GM21786 (cell line): Measurements from ENCODE around the gene KDM4C.
A peak's percentile ranks its signal among the peaks of the same experiment; 100 is the strongest.

Experiments
- ATAC-seq: cut with Tn5 transposase; IDR thresholded peaks from one replicate; pipeline ENCODE4 v1.9.1; 2021; ENCODE audit not compliant: unreplicated experiment

Gene KDM4C

DNA sequence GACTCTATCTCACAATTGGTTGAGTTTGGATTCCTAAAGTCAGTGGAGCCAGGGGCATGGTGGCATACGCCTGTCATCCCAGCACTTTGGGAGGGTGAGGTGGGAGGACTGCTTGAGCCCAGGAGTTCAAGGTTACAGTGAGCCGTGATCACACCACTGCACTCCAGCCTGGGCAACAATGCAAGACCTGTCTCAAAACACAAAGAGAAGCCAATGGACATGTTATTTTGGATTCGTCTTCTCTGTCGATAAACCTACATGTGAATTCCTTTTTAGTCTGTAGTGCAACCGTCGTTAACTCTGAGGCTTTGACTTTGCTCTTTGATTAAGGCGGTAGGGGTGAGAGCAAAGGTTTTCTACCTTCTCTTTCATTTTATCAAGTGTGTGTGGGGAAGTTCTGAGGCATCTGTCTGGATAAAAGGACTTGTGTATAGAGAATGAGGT lies 142.7 kb downstream of the KDM4C start:
- ATAC-seq, result no peak

DNA sequence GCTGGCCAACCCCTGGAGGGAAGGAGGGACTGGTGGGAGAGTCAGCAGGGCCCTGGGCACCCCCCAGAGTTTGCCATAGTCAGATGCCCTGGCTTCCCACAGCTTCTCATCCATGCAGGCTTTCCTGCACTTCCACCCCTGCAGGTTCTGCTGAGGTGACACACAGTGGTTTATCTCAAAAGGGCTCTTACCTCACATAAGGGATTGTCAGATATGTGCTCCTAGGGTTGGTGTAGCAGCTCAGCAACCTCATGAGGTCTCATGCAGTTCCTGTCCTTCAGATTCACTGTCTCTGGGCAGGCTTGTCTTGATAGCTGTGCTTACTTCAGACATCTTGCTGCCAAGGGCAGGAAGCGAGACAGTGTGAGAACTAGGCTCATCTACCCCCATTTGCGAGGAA lies 143.4 kb downstream of the KDM4C start:
- ATAC-seq, result no peak

DNA sequence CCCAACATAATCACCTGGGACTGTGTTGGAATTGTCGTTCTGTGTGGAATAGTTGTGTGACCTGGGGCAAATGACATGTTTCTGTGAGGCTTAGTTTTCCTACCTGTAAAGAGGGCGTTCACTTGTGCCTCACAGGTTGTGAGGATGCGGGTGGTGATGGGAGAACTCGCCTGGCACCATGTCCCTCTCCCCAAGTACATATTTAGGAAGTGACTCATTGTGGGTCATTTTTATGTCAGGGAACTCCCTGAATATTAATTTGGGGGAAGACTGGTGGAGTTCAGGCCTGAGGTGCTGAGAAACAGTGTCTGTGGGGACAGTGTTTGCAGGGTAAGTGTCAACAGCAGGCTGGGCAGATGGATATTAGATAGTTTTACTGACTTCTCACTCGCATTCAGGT lies 144.7 kb downstream of the KDM4C start:
- no peak for ATAC-seq

DNA sequence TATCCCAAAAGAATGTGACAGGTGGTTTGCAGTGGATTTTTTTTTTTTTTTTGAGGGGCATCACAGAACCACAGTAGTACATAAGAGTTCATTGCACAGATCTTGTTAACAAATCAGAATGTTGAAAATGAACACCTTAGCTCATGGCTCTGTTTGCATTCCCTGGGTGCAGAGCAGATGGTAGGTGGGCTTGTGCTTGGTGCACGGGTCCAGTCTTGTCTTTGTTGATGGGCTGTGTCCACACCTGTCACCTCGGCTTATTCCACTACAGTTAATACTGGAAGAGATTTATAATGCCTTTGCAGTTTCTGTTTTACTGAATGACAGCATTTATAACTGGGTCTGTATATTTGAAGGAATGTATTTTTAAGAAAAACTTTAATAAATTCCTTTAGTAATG lies 146.6 kb downstream of the KDM4C start:
- no peak for ATAC-seq

DNA sequence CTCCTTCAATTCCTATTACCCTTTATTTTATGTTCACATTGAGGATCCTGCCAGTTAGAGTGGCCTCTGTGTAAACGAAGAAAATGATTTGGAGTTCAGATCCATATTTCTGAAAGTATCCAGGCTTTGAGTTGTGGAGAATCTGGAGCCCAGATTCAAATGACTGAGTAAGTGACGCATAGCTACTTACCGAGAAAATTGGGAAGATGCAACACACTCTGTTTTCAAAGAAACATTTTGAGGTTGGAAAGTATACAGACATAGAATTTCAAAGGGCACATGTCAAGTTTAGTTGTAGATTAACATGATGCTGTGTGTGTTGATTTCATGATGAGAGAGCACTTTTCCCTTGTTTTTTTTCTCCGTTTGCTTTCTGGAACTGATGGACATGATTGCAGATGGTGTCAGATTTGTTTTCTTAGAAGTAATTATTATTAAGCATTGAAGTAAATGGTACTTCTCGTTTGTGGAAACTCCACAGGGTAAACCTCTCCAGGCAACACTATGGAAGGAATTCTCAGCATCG lies 148.1 kb downstream of the KDM4C start:
- ATAC-seq, result no peak

DNA sequence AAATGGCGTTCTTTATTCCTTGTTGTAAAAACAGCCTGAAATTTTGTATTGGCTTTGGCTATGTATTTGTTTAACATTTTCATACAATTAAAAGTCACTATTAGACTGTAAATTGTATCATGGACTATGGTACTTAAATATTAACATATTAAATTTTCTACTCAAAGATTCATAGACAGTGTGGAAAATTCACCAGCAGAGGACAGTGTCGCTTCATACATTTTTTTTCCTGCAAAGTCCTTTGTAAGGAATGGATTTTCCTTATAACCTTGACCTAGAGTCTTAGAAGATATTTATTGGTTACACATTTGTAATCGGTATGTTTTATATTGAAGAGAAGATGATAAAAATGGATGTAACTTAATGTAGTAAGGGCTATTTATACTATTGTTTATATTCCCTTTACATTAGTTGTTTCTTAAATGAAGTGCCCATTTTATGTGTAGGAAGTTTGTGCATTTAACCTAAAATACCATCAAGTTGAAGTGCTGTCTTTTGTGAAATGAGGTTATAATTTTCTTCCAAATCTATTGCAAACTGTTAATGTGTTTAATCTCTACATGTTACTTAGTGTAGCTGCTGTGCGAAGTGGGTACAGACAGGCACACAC lies 150.1 kb downstream of the KDM4C start:
- ATAC-seq, result no peak

DNA sequence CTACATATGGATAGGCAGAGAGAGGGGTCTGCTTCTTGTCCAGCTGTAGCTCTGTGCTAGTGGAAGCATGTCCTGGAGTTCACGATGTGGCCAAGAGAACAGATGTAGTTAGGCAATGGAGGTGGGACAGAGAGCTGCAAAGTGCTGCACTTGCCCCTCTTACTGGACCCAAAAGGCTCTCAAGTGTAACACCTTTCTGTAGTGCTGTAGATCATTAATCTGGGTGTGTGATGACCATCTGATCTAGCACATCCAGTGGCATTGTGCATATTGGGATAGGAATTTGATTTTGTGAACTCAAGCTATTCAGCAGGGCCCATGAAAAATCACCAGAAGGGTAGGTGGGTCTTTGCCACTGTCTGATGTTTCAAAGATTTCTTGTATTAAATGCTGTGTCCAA lies 151.4 kb downstream of the KDM4C start:
- no peak for ATAC-seq

DNA sequence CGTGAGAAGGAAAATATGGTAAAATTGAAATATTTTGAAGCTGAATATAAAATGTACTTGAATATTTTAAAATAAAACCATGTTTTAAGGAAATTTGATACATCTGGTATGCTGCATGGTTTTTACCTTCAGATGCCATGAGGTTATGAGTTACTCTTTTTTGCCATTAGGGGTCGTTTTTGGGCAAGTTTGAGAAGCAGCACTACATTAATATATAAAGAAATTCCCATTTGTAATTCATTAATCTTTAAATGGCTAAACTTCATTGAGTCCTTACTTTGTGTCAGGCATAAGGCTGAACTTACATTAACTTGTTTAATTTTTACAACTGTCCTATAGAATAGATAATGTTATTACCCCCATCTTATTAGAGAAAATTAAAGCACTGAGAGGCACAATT lies 152.3 kb downstream of the KDM4C start:
- ATAC-seq, result no peak

DNA sequence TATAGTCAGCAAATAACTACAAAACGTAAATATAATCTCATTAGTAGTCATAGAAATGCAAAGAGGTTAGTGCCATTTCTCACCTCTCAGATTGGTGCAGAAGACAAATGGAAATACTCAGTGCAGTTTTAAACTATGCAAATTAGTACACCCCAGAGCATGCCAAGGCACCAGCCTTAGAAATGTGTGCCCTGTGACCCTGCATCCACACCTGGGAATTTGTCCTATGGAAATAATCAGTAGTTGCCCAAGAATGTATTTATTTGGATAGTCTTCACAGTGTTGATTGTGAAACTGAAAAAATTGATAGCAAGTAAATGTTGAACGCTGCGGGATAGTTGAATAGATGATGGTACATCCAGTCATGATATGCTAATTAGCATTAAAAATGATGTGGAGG lies 152.7 kb downstream of the KDM4C start:
- no peak for ATAC-seq

DNA sequence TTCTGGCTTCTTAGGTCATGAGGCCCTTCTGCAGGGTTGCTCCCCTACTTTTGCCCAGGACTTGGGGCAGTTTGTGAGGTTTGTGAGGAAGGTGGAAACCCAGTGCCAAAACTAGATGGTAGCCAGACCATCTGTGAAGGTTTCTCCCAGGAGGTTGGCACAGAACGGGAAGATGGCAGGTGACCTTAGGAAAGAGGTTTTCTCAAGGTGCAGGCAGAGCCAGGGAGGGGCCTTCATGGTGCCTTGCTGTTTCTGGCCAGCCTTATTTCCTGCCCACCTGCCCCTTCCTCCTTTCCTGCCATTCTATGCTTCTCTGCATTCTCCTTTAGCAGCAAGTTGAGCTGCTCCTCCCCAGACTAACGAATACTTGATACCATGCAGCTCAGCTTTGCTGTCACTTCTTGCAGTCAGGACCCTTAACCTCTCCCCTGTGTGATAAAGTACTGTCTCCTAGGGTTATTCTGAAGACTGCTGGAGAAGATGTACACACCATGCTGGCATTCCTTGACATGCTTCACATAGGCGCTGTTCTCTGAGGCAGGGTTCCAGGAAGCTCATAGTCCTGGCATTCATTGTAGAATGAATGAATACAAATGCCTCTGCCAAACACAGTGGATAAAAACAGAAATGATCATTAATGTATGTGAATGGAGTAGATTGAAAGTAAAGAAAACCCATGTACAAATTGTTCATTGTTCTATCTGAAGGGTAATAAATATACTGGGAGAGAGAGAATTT lies 154.3 kb downstream of the KDM4C start:
- ATAC-seq, result no peak

DNA sequence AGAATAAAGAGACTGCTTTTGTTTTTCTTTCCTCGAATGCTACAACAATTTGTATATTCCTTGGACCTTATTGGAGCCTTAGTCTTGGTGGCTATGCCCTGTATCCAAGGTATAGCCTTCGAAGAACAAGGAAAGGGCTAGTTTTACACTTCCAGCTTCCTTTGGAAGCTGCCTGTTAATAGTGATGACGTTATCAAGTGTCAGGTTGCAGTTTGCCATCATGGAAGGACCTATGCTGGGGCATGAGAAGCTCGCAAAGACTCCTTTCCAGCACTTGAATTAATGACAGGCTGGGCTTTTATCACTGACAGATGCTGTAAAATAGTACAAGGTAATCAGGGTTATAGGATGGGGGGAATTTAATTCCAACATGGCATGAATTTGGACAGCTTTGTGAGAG lies 157.9 kb downstream of the KDM4C start:
- no peak for ATAC-seq

DNA sequence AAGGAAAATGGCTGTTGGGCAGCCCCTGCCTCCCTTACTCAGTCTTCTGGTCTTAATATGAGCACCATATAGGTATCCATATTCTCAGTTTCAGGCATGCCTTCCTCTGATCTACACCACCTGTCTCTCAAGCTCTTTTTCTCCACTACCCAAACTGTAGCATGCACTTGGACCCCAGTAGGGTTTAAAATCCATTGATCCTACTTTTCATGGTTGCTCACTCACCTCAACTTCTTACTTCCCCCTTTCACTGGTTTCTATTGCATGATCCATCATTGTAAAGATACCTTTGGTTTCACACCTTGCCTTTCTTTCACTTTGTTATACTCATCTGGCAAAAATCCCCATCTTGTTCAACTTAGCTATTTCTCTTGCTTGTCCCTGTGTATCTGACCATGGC lies 159.4 kb downstream of the KDM4C start:
- peak; percentile 94 for ATAC-seq

DNA sequence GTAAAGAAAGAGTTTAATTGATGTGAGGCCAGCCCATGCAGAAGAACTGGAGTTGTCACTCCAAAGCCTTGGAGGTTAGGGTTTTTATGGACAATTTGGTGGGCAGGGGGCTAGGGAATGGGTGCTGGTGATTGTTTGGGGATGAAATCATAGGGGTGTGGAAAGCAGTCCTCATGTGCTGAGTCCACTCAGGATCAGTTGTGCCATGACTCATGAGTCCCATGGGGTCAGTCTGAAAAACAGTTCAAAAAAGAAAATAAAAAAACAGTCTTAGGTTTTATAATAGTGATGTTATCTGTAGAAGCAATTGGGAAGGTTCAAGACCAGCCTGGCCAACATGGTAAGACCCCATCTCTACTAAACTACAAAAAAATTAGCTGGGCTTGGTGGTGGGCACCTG lies 162.3 kb downstream of the KDM4C start:
- ATAC-seq, result no peak

DNA sequence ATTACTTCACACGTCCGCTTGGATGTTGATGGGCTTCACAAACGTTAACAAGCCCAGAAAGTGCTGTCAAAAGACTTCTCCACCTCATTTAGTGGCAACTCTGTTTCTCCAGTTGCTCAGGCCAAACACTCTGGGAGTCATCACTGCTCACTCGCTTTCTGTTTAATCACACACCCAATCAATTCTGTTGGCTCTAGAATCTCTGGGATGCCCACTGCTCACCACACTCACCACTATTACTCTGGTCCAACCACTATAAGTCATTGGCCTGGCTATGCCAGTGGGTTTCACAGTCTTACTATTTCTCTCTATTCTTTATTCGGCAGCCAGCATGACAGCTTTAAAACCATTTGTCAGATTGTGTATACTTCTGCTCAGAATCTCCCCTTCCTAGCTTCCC lies 163.5 kb downstream of the KDM4C start:
- ATAC-seq, result no peak

DNA sequence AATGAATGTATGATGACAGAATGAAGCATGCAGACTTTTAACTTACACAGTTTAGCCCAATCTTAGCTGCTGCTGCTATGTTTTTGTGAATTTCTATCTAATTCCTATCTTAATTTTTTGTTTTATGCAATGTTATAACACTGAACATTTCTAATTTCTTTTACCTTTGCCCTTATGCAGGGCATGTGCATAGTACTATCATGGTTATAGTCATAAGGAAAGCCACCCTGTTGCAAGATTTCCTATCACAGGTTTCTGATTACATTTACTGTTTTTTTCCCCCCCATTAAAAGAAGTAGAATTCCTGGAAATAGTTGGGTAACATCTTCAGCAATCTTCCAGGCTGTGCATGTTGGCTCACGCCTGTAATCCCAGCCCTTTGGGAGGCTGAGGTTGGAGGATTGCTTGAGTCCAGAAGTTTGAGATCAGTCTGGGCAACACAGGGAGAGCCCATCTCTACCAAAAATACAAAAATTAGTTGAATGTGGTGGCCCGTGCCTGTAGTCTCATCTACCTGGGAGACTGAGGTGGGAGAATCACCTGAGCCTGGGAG lies 164.4 kb downstream of the KDM4C start:
- ATAC-seq, result no peak

DNA sequence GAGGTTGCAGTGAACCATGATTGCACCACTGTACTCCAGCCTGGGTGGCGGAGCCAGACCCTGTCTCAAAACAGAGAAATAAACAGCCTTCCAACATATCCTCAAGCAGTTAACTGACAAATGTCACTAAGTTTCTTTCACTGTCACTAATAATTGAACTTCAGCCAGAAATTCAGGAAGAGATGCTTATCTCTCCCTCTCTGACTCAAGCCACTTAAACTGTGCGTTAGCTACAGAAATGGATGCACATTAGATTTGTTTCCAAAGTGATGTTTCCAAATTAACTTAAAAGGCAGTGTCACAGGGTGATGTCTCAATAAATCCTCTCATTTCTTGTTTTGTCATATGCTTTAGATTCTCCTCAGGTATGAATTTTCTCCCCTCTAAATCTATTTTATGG lies 164.9 kb downstream of the KDM4C start:
- ATAC-seq, result no peak

DNA sequence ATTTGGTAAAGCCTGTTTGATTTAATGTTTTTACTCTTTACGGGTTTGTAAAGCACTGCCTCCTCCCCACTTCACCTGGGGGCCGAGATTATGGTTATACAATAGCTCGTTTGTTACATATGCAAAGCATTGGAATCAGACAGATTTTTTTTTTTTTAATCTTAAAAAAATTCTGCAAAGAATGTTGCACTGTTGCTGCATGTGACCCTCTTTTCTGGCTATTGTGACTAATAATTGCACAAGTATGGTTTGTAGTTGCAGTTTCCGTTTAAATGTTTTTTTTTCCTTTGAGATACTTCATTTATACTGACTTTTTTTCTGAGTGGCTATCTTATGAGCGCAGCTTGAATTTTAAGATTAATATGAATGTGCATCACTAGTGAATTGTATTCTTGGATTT lies 165.3 kb downstream of the KDM4C start:
- ATAC-seq, result no peak

DNA sequence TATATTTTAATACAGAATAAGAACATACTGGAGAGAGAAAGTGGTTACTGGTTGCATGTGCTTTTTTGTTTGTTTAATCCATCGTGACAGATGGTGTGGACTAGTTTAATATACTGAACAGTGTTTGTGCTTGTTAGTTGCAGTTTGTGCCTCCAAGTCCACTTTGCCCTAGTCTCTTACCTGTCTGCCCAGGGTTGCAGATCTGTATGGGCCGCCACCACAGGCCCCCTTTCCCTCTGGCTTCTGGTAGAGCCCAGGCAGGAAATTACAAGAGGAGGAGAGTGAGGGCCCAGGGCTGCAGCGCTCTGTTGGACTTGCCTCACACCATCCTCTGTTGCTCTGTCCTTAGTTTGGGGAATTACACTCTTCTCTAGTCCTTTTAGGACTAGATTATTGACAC lies 166.4 kb downstream of the KDM4C start:
- no peak for ATAC-seq

DNA sequence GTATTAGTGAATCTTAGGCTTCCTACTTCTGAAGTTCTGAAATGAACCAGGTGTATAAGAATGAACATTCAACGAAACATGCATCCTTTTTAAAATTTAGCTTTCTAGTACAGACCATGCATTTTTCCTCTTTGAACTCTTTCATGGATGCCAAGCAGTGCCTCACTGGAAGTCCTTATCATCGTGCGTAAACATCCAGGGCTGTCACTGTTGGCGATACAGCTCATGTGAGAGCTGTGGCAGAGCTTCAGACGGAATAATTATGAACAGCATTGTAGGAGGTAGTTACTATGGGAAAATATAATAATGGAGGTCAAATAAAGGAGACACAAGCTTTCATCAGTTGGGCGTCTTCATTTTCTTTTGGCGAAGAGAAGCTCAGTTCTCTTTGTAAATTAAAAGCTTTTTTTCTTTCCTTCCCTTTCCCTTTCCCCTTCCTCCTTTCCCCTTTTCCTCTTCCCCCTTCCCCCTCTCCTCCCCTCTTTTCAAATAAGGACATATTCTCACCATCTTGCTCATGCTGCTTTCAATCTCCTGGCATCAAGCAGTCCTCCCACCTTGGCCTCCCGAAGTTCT lies 167.3 kb downstream of the KDM4C start:
- no peak for ATAC-seq

DNA sequence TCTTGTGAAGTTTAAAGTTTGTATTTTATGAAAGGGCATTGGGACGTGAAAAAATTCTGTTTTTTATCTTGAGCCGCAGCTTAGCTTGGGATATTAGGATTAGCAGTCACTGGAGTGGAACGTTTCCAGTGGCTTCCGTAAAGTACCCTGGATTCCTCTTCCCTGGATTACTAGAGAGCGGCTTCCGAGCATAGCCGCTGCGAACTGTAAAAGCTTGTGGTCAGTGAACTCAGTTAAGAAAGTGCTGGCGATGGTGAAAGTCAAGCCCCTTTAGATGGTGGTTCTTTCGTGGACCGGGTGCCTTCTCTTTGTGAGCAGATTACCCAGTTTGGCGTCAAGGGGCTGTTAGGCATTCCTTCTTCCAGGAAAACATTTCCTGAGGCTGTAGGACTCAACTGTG lies 168.1 kb downstream of the KDM4C start:
- ATAC-seq, result no peak

DNA sequence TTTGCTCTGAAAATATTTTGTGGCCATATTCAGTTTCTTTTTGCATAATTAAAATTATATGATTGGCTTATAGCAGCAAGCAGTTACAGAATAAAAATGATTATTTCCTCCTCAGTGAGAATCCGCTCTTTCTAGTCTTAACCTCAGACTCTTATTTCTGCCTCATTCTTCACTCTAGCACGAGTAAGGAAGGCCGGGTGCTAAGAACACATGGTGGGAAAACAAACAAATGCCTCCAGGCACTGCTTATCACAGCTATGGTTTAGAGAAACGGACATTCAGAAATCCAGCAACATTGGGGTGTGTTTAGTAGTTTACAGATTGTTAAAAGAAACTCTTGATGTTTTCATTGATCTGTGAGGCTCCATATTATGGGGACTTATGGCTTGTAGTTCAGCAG lies 168.7 kb downstream of the KDM4C start:
- no peak for ATAC-seq

DNA sequence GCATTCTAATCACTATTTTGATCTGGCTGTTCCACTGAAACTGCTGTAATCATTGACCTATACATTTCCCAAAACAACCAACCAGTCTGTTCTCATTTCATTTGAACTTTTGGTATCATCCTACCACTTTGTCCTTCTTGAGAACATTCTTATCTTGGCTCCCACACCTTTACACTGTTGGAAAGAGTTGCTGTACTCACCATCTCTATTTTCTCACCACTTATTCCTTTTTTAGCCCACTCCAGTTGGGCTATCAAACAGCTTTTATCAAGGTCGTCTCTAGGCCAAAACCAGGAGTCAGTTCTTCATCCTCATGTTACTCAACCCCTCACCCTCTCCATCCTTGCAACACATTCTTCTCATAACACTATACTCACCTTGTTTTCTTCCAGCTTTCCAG lies 170.1 kb downstream of the KDM4C start:
- no peak for ATAC-seq
